RWPE2 (cell line): ENCODE measurements around the gene TEP1.

Experiments used
- ATAC-seq: fragments of 200-7000 bp; cut with Tn5 transposase; 3 replicates; pipeline ENCODE4 v1.9.1; 2021; ENCODE audit warnings: low read depth
- DNase-seq: peaks from one replicate; pipeline ENCODE4 v3.0.0-alpha.2; 2020; ENCODE audit warnings: low spot score
- H3K27ac ChIP-seq: fragments of 450-650 bp; 2 replicates; pipeline ENCODE4 v1.5.1; 2017; ENCODE audit warnings: mild to moderate bottlenecking; ENCODE audit not compliant: poor library complexity, severe bottlenecking
- H3K27me3 ChIP-seq: fragments of 250-450 bp; sonication (Bioruptor Pico); 2 replicates; pipeline ENCODE4 v1.5.1; 2021; ENCODE audit warnings: mild to moderate bottlenecking, moderate library complexity; ENCODE audit not compliant: insufficient read depth, poor library complexity, severe bottlenecking
- H3K36me3 ChIP-seq: fragments of 250-450 bp; sonication (Bioruptor Pico); 2 replicates; pipeline ENCODE4 v1.5.1; 2020; ENCODE audit warnings: low read depth, mild to moderate bottlenecking, moderate library complexity
- H3K4me1 ChIP-seq: fragments of 250-450 bp; sonication (Bioruptor Pico); 2 replicates; pipeline ENCODE4 v1.5.1; 2021; ENCODE audit warnings: mild to moderate bottlenecking, moderate library complexity; ENCODE audit not compliant: insufficient read depth, poor library complexity, severe bottlenecking
- H3K4me3 ChIP-seq: fragments of 250-450 bp; sonication (Bioruptor Pico); 2 replicates; pipeline ENCODE4 v1.5.1; 2021; ENCODE audit warnings: mild to moderate bottlenecking, moderate library complexity; ENCODE audit not compliant: severe bottlenecking
- H3K9me3 ChIP-seq: fragments of 250-450 bp; sonication (Bioruptor Pico); 2 replicates; pipeline ENCODE4 v1.5.1; 2021; ENCODE audit warnings: mild to moderate bottlenecking, moderate library complexity; ENCODE audit not compliant: severe bottlenecking
- CTCF ChIP-seq: fragments of 450-650 bp; IDR thresholded peaks from one replicate; pipeline ENCODE4 v1.5.1; 2017; ENCODE audit warnings: mild to moderate bottlenecking, moderate library complexity; ENCODE audit not compliant: poor library complexity, severe bottlenecking

Gene TEP1

DNA sequence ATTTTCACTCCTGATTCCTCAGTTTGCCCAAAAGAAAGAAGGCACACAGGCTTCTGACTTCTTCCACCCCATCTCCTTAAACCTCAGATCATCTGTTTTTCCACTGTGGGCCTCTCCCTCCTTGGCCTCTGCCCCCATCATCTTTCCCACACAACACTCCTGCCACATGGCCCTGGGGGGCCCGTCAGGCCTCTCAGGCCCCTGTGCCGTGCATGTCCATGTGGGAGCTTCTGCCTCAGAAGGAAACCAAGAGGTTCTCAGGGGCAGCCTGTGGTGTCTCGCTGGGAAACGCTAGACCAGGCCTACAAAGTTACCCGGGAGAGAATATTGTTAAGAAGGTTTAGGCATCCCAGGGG, 14.7 kb upstream of the TEP1 start:
- Histone ChIP-seq H3K27me3 (no peaks in the 10 kb centered on the region), H3K9me3 (no peaks in the 10 kb centered on the region), H3K4me3 (no peak overlapping the region), H3K27ac (no peak overlapping the region), H3K36me3 (no peaks in the 10 kb centered on the region), H3K4me1 (peaks cover 5% of the 10 kb centered on the region)
- DNase-seq (no peak), ATAC-seq (no peak)
- no peak for TF ChIP-seq CTCF

- Histone ChIP-seq H3K27me3 (no peaks in the 10 kb centered on the region), H3K9me3 (no peaks in the 10 kb centered on the region), H3K27ac (peak overlapping the region; percentile 19), H3K4me1 (peaks cover 5% of the 10 kb centered on the region), H3K36me3 (no peaks in the 10 kb centered on the region), H3K4me3 (no peak overlapping the region)
- ATAC-seq: peak; percentile 93
- no peak for DNase-seq
- no peak for TF ChIP-seq CTCF
Observed at GRCh38 chr14:20427231-20428009, 14.1 kb upstream of the TEP1 start.

- no peaks in the 10 kb centered on the region for H3K27me3 ChIP-seq
- ATAC-seq: no peak
- no peak for DNase-seq
- H3K36me3 ChIP-seq: no peaks in the 10 kb centered on the region
- H3K4me3 ChIP-seq: no peak overlapping the region
- H3K4me1 ChIP-seq: peaks cover 5% of the 10 kb centered on the region
- no peaks in the 10 kb centered on the region for H3K9me3 ChIP-seq
- TF ChIP-seq CTCF: no peak
- H3K27ac ChIP-seq: no peak overlapping the region
Observed at GRCh38 chr14:20424851-20425250, 11.6 kb upstream of the TEP1 start.

- H3K9me3 ChIP-seq: no peaks in the 10 kb centered on the region
- no peak for ATAC-seq
- TF ChIP-seq CTCF: no peak
- H3K4me1 ChIP-seq: peaks cover 5% of the 10 kb centered on the region
- no peaks in the 10 kb centered on the region for H3K36me3 ChIP-seq
- DNase-seq: no peak
- no peak overlapping the region for H3K4me3 ChIP-seq
- H3K27ac ChIP-seq: no peak overlapping the region
- H3K27me3 ChIP-seq: no peaks in the 10 kb centered on the region
Observed at GRCh38 chr14:20422886-20423285, 9.6 kb upstream of the TEP1 start.

- Histone ChIP-seq H3K36me3 (no peaks in the 10 kb centered on the region), H3K27ac (no peak overlapping the region), H3K4me3 (no peak overlapping the region), H3K9me3 (no peaks in the 10 kb centered on the region), H3K27me3 (no peaks in the 10 kb centered on the region), H3K4me1 (no peaks in the 10 kb centered on the region)
- ATAC-seq: no peak
- DNase-seq: no peak
- no peak for TF ChIP-seq CTCF
Observed at GRCh38 chr14:20421267-20421666, 8.0 kb upstream of the TEP1 start.
